GM12892 (cell line): Measurements from ENCODE around the gene PSMG3.

Experiments used
- POLR2A ChIP-seq: IDR thresholded peaks from 2 replicates; pipeline ENCODE4 v1.6.1; 2011; ENCODE audit warnings: low read depth, low read length, control low read depth
- POLR2AphosphoS5 ChIP-seq: IDR thresholded peaks from 2 replicates; pipeline ENCODE4 v1.6.1; 2011; ENCODE audit warnings: low read depth, low read length, control low read depth

DNA sequence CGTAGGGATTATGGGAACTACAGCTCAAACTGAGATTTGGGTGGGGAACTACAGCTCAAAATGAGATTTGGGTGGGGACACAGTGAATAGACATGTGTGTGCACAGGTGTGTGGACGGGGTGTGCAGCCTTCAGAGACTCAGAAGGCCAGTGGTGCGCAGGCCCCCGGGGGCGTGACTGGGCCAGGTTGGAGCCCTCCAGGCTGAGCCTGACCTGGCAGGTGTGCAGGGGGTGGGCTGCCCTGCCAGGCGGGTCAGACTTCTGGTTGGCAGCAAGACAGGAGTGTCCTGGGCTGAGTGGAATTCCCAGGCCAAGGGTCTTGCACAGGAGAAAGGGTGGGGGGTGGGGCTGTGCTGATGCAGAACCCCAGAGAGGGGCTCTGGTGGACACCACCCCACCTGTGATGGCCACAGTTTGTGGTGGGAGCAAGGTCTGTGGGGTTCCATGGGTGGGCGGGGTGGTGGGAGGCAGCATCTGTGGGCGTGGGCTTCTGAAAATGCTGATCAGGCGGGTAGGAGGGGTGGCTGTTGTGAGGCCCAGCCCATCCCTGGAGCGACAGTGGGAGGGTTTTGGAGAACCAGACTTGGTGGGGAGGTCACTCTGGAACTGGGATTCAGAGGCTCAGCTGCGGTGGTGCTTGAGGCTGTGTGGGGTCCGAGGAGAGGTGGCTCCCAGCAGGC is 29.3 kb upstream of the PSMG3 start:
- TF ChIP-seq POLR2A (no peak), POLR2AphosphoS5 (no peak)
